Sigmoid colon (tissue), 4 donors: ENCODE data around the gene SAMD10.

Source experiments
- CTCF ChIP-seq, 4 experiments: fragments of 450-650 bp in 3 of 4; fragments of 200-600 bp in 1 of 4; IDR thresholded peaks; one replicate each; pipeline ENCODE4 v1.5.1; 2016 to 2019; ENCODE audit warnings: antibody characterized with exemption in 4 of 4, mild to moderate bottlenecking in 3 of 4, moderate library complexity in 2 of 4
- EP300 ChIP-seq, 4 donors: sonication (generic); formaldehyde crosslinking; IDR thresholded peaks; one replicate each; pipeline ENCODE4 v1.6.1; 2017; ENCODE audit warnings: antibody characterized with exemption in 4 of 4

- no peak for TF ChIP-seq CTCF (IDR thresholded peaks at IDR 0.05)
- TF ChIP-seq EP300 (IDR thresholded peaks at IDR 0.05) = no peak
Measured at GRCh38 chr20:63959699-63960075, 19.8 kb downstream of the SAMD10 start.
